Breast epithelium (tissue), 3 donors: Measurements from ENCODE around the gene KCND2.

Experiments
- CTCF ChIP-seq, 3 donors: fragments of 450-650 bp; IDR thresholded peaks; one replicate each; pipeline ENCODE4 v1.5.1; 2016 to 2017; ENCODE audit warnings: antibody characterized with exemption in 3 of 3, mild to moderate bottlenecking in 3 of 3, moderate library complexity in 3 of 3
- POLR2A ChIP-seq: fragments of 450-650 bp; IDR thresholded peaks from one replicate; pipeline ENCODE4 v1.6.1; 2016; ENCODE audit warnings: antibody characterized with exemption, mild to moderate bottlenecking, moderate library complexity

- no peak for TF ChIP-seq CTCF (IDR thresholded peaks at IDR 0.05)
- no peak for TF ChIP-seq POLR2A
These were observed 47.4 kb downstream of the KCND2 start for GRCh38 chr7:120320218-120320961.
